NT2/D1 (cell line): ENCODE data around the gene SLC41A1.

Experiments used
- SUZ12 ChIP-seq: IDR thresholded peaks from 2 replicates; pipeline ENCODE4 v1.6.1; 2011; ENCODE audit not compliant: insufficient read length, insufficient read depth; ENCODE audit errors: extremely low read depth
- YY1 ChIP-seq: IDR thresholded peaks from 2 replicates; pipeline ENCODE4 v1.6.1; 2011; ENCODE audit not compliant: insufficient read length, insufficient read depth
- ZNF274 ChIP-seq: IDR thresholded peaks from 2 replicates; pipeline ENCODE4 v1.6.1; 2011; ENCODE audit warnings: mild to moderate bottlenecking, low read depth, low read length

DNA sequence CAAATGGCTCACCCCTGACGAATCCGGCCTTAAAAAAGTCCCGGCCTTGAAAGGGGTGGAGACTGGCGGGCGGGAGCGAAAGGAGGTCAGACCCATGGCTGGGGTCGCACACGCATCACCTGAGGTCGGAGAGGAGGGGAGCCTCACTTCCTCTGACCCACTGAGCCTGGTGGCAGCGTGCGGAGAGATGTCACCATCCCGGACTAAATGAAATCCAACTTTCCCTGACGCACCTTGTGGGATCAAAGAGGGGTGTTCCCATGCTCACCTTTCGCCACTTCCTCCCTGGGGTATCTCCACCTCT is 709 bp upstream of the SLC41A1 start:
- TF ChIP-seq YY1, result no peak
- no peak for TF ChIP-seq ZNF274
- no peak for TF ChIP-seq SUZ12
